IMR-90 (cell line): ENCODE results near the gene ANKRD40CL. TPM values are rescaled to one million over a fixed set of nuclear protein-coding genes. Genes with fewer than 3 reads are reported as not detected.

Experiments used
- ATAC-seq: fragments of 200-7000 bp; cut with Tn5 transposase; 2 replicates; pipeline ENCODE4 v1.9.1; 2020; ENCODE audit warnings: low read depth, mild to moderate bottlenecking, moderate library complexity
- BruUV-seq: library from RNA; stranded (reverse); fragments of 400-500 nt; replicated peaks from 2 replicates; lab custom pipeline; 2021; lab: Mats Ljungman, UMichigan
- CTCF ChIA-PET: fragments of 300-600 bp; formaldehyde crosslinking; extraction: SDS; loops from one replicate; lab custom pipeline; 2021; ENCODE audit warnings: antibody characterized with exemption; lab: Yijun Ruan, JAX
- POLR2A ChIA-PET: fragments of 300-600 bp; sonication (Branson Sonifier 250); formaldehyde crosslinking; loops from one replicate; lab custom pipeline; 2022; ENCODE audit warnings: antibody characterized with exemption; ENCODE audit not compliant: unreplicated experiment; lab: Charles Lee
- DNase-seq: peaks from one replicate; pipeline ENCODE4 v3.0.0; 2013
- H2AFZ ChIP-seq: replicated peaks from 2 replicates; pipeline ENCODE3; 2013; ENCODE audit warnings: low read length, mild to moderate bottlenecking; ENCODE audit not compliant: poor library complexity
- H2AK5ac ChIP-seq: 2 replicates; pipeline ENCODE4 v1.6.1; 2013; ENCODE audit warnings: low read depth, low read length, inconsistent platforms
- H2AK9ac ChIP-seq: replicated peaks from 2 replicates; pipeline ENCODE3; 2013; ENCODE audit warnings: mild to moderate bottlenecking, low read depth, low read length, moderate library complexity; ENCODE audit not compliant: poor library complexity
- H2BK120ac ChIP-seq: 2 replicates; pipeline ENCODE4 v1.6.1; 2013; ENCODE audit warnings: low read depth, low read length, inconsistent platforms
- H2BK15ac ChIP-seq: 3 replicates; pipeline ENCODE4 v1.6.1; 2013; ENCODE audit warnings: low read depth, low read length, inconsistent platforms
- H2BK20ac ChIP-seq: 2 replicates; pipeline ENCODE4 v1.6.1; 2013; ENCODE audit warnings: low read depth, mild to moderate bottlenecking, inconsistent platforms, low read length, moderate library complexity
- H2BK5ac ChIP-seq: 2 replicates; pipeline ENCODE4 v1.6.1; 2013; ENCODE audit warnings: mild to moderate bottlenecking, low read depth, low read length, inconsistent platforms; ENCODE audit not compliant: poor library complexity, severe bottlenecking
- H3K14ac ChIP-seq: replicated peaks from 2 replicates; pipeline ENCODE4 v1.6.1; 2013; ENCODE audit warnings: low read depth, low read length, inconsistent platforms
- H3K18ac ChIP-seq: 2 replicates; pipeline ENCODE4 v1.6.1; 2013; ENCODE audit warnings: low read depth, low read length, control low read depth
- H3K23ac ChIP-seq: 2 replicates; pipeline ENCODE4 v1.6.1; 2013; ENCODE audit warnings: low read depth, low read length, inconsistent platforms
- H3K27ac ChIP-seq: 2 replicates; pipeline ENCODE4 v1.5.1; 2013; ENCODE audit warnings: mild to moderate bottlenecking, control low read depth, low read length; ENCODE audit not compliant: insufficient read depth
- H3K27me3 ChIP-seq: 2 replicates; pipeline ENCODE4 v1.6.1; 2013; ENCODE audit warnings: low read length; ENCODE audit not compliant: control insufficient read depth, insufficient read depth
- H3K36me3 ChIP-seq: 2 replicates; pipeline ENCODE4 v1.6.1; 2013; ENCODE audit warnings: low read length, mixed read lengths; ENCODE audit not compliant: control insufficient read depth, insufficient read depth
- H3K4ac ChIP-seq: 2 replicates; pipeline ENCODE4 v1.6.1; 2013; ENCODE audit warnings: low read depth, low read length, inconsistent platforms
- H3K4me1 ChIP-seq: 2 replicates; pipeline ENCODE4 v1.6.1; 2013; ENCODE audit warnings: low read length, mixed read lengths; ENCODE audit not compliant: control insufficient read depth, insufficient read depth
- H3K4me2 ChIP-seq: 2 replicates; pipeline ENCODE4 v1.6.1; 2013; ENCODE audit warnings: low read depth, mild to moderate bottlenecking, control low read depth, low read length, moderate library complexity
- H3K4me3 ChIP-seq: 2 replicates; pipeline ENCODE4 v1.5.1; 2013; ENCODE audit warnings: low read depth, mild to moderate bottlenecking, control low read depth, low read length, moderate library complexity; ENCODE audit not compliant: insufficient read depth
- H3K56ac ChIP-seq: 2 replicates; pipeline ENCODE4 v1.6.1; 2013; ENCODE audit warnings: low read length, inconsistent platforms; ENCODE audit not compliant: insufficient read depth; ENCODE audit errors: extremely low read depth
- H3K79me1 ChIP-seq, 2 experiments: 2 replicates each; pipeline ENCODE4 v1.6.1; 2013; ENCODE audit warnings: low read length in 2 of 2, inconsistent platforms in 1 of 2, low read depth in 1 of 2
- H3K9ac ChIP-seq: 2 replicates; pipeline ENCODE4 v1.6.1; 2013; ENCODE audit warnings: low read depth, low read length, control low read depth
- H3K9me1 ChIP-seq: 2 replicates; pipeline ENCODE4 v1.6.1; 2013; ENCODE audit warnings: low read length, inconsistent platforms; ENCODE audit not compliant: insufficient read depth
- H3K9me3 ChIP-seq: 2 replicates; pipeline ENCODE4 v1.6.1; 2013; ENCODE audit warnings: low read length; ENCODE audit not compliant: control insufficient read depth, insufficient read depth
- H4K20me1 ChIP-seq: 2 replicates; pipeline ENCODE4 v1.6.1; 2013; ENCODE audit warnings: low read length, inconsistent platforms; ENCODE audit not compliant: insufficient read depth
- H4K5ac ChIP-seq: 2 replicates; pipeline ENCODE4 v1.6.1; 2013; ENCODE audit warnings: mild to moderate bottlenecking, low read depth, low read length, control low read depth
- H4K8ac ChIP-seq, 2 experiments: 2 replicates each; pipeline ENCODE4 v1.6.1; 2013; ENCODE audit warnings: low read depth in 2 of 2, low read length in 2 of 2, control low read depth in 1 of 2, inconsistent platforms in 1 of 2
- H4K91ac ChIP-seq: 2 replicates; pipeline ENCODE4 v1.6.1; 2013; ENCODE audit warnings: low read depth, low read length, inconsistent platforms; ENCODE audit not compliant: insufficient read depth
- BHLHE40 ChIP-seq: fragments of 150-350 bp; IDR thresholded peaks from 2 replicates; pipeline ENCODE4 v1.6.1; 2016; ENCODE audit warnings: mild to moderate bottlenecking, low read depth, low read length
- CEBPB ChIP-seq: IDR thresholded peaks from 2 replicates; pipeline ENCODE4 v1.6.1; 2012; ENCODE audit warnings: low read depth, low read length, improper control_type of control experiment
- ELK1 ChIP-seq: fragments of 150-350 bp; IDR thresholded peaks from 2 replicates; pipeline ENCODE4 v1.6.1; 2016; ENCODE audit warnings: low read depth, mild to moderate bottlenecking, low read length, moderate library complexity, borderline replicate concordance
- FOS ChIP-seq: fragments of 150-350 bp; IDR thresholded peaks from 2 replicates; pipeline ENCODE4 v1.6.1; 2016; ENCODE audit warnings: low read depth, low read length
- MAZ ChIP-seq: IDR thresholded peaks from 2 replicates; pipeline ENCODE4 v1.6.1; 2012; ENCODE audit warnings: low read depth, mild to moderate bottlenecking, low read length, improper control_type of control experiment, moderate library complexity, borderline replicate concordance
- MXI1 ChIP-seq: IDR thresholded peaks from 2 replicates; pipeline ENCODE4 v1.6.1; 2012; ENCODE audit warnings: low read depth, mild to moderate bottlenecking, low read length, moderate library complexity, borderline replicate concordance
- NFE2L2 ChIP-seq: fragments of 150-350 bp; IDR thresholded peaks from 2 replicates; pipeline ENCODE4 v1.6.1; 2016; ENCODE audit warnings: low read depth, mild to moderate bottlenecking, low read length
- POLR2A ChIP-seq: IDR thresholded peaks from 2 replicates; pipeline ENCODE4 v1.6.1; 2012; ENCODE audit warnings: mild to moderate bottlenecking, low read depth, low read length
- RAD21 ChIP-seq: IDR thresholded peaks from 2 replicates; pipeline ENCODE4 v1.6.1; 2012; ENCODE audit warnings: low read length, improper control_type of control experiment
- RCOR1 ChIP-seq: IDR thresholded peaks from 2 replicates; pipeline ENCODE4 v1.6.1; 2012; ENCODE audit warnings: mild to moderate bottlenecking, low read length, improper control_type of control experiment; ENCODE audit not compliant: insufficient replicate concordance
- RFX5 ChIP-seq: IDR thresholded peaks from 2 replicates; pipeline ENCODE4 v1.8.0; 2012; ENCODE audit warnings: low read depth, mild to moderate bottlenecking, low read length, moderate library complexity
- SMC3 ChIP-seq: fragments of 150-350 bp; IDR thresholded peaks from 2 replicates; pipeline ENCODE4 v1.6.1; 2016; ENCODE audit warnings: low read depth, mild to moderate bottlenecking, antibody characterized with exemption, low read length, moderate library complexity
- WGBS, 2 experiments: methylation state at CpG; one replicate each; pipeline versions ENCODE4 v1.1.5 to v1.1.7; 2013; ENCODE audit warnings: missing lambda C conversion rate in 2 of 2; ENCODE audit not compliant: insufficient read length in 1 of 2; ENCODE audit errors: extremely low coverage in 2 of 2; 5-methylcytosine and 5-hydroxymethylcytosine counted together
- dilution Hi-C: fragments of 300-500 bp; cut with HindIII; formaldehyde crosslinking; loops from one replicate; pipeline ENCODE4 v1.14.3; 2018; ENCODE audit warnings: low sequenced_read_pairs; ENCODE audit not compliant: unreplicated experiment
- in situ Hi-C: fragments of 300-500 bp; cut with MboI; formaldehyde crosslinking; loops from 3 replicates; pipeline ENCODE4 v1.14.3; 2019; ENCODE audit warnings: low sequenced_read_pairs, inconsistent platforms, mixed read lengths
- intact Hi-C: fragments of 100-400 bp; cut with micrococcal nuclease; formaldehyde crosslinking; loops from 2 replicates; pipeline ENCODE4 v1.10.0; 2022
- polyA plus RNA-seq, 3 experiments: library from polyadenylated mRNA; depleted of rRNA; stranded (reverse); fragments of >200 nt; gene quantifications; 2 replicates each; pipeline ENCODE4 v1.2.3, GENCODE V29; 2012; ENCODE audit warnings: low replicate concordance in 1 of 3
- total RNA-seq: library from RNA; depleted of rRNA; stranded (reverse); fragments of >200 nt; gene quantifications from 2 replicates; pipeline ENCODE4 v1.2.3, GENCODE V29; 2012

ANKRD40CL gene
- total and polyA plus RNA-seq, 2 of the 4 experiments (the other 2 are of a cell fraction) = not detected

- intact Hi-C loops = no loop called here
- in situ Hi-C loops = loop anchor here (5.0 kb wide), 1 partner anchor 177 kb away; no protein-coding TSS in a partner anchor
- Histone ChIP-seq H2AK9ac (no peak overlapping the region), H2AFZ (no peak overlapping the region), H3K27me3 (peaks cover 2% of the 10 kb centered on the region), H3K36me3 (no peaks in the 10 kb centered on the region), H3K56ac (no peak overlapping the region), H3K79me1 (no peaks in the 10 kb centered on the region), H3K4me2 (no peak overlapping the region), H3K18ac (no peak overlapping the region), H3K4ac (no peak overlapping the region), H2BK20ac (no peak overlapping the region), H3K27ac (no peak overlapping the region), H3K4me3 (no peak overlapping the region), H4K8ac (no peak overlapping the region), H3K23ac (no peak overlapping the region), H4K5ac (no peak overlapping the region), H2BK120ac (no peak overlapping the region), H4K20me1 (no peaks in the 10 kb centered on the region), H3K9me3 (no peaks in the 10 kb centered on the region), H3K4me1 (no peaks in the 10 kb centered on the region; the same call in 1 of the 2 replicates), H3K9me1 (no peaks in the 10 kb centered on the region), H2BK5ac (no peak overlapping the region), H3K14ac (no peak overlapping the region), H4K91ac (no peak overlapping the region), H2BK15ac (no peak overlapping the region), H3K9ac (no peak overlapping the region), H2AK5ac (0 out of 2 replicates have a peak overlapping the region, but pooled peaks have one; percentile 24)
- DNase-seq = no peak
- no TSS peak for BruUV-seq
- ChIA-PET POLR2A (no interaction called here), CTCF (interaction anchor here (0.7 kb wide), 1 partner anchor 374 kb away, joined by 3 read pairs; the partner anchor contains the start of gene NME1)
- dilution Hi-C loops = no loop called here
- ATAC-seq = no peak
- TF ChIP-seq RAD21 (no peak), MAZ (no peak), SMC3 (no peak), MXI1 (no peak), RCOR1 (no peak), NFE2L2 (no peak), RFX5 (no peak), FOS (no peak), BHLHE40 (no peak), ELK1 (no peak), POLR2A (no peak), CEBPB (no peak)
- no CpG with 5 or more reads among the region's 9 CpGs for WGBS, 2 experiments
Observed at GRCh38 chr17:50779747-50780353, 12.5 kb upstream of the ANKRD40CL start.
